Measurements from ENCODE around the gene RNF126.
"Not testable (repeated sequence)": the region's sequence is repeated elsewhere in the genome, so short reads cannot be mapped to it uniquely, and the experiment has no call there.

- not testable (repeated sequence) for TF ChIP-seq POLR2A, CTCF (IDR thresholded peaks at IDR 0.05)
Measured at GRCh38 chr19:603302-603639, 59.7 kb downstream of the RNF126 start.
